Heart right ventricle (tissue), 16 donors: ENCODE results near the gene FHAD1. TPM values are rescaled to one million over a fixed set of nuclear protein-coding genes. Genes with fewer than 3 reads are reported as not detected.
A peak's percentile ranks its signal among the peaks of the same experiment; 100 is the strongest.

Experiments used
- ATAC-seq, 8 donors: fragments of 200-7000 bp; cut with Tn5 transposase; one replicate each; pipeline ENCODE4 v1.9.1; 2020; ENCODE audit warnings: mild to moderate bottlenecking in 8 of 8, moderate library complexity in 8 of 8, moderate number of reproducible peaks in 1 of 8
- DNase-seq, 2 donors: peaks; one replicate each; pipeline ENCODE4 v3.0.0-alpha.2; 2020
- H3K27ac ChIP-seq, 10 donors: fragments of 200-600 bp; sonication (generic) in 2 of 10; one replicate each; pipeline versions ENCODE4 v1.5.0 to v1.8.0; 2020 to 2022; ENCODE audit warnings: mild to moderate bottlenecking in 3 of 10
- H3K27me3 ChIP-seq, 7 donors: fragments of 200-600 bp; one replicate each; pipeline ENCODE4 v1.8.0; 2021 to 2022; ENCODE audit warnings: mild to moderate bottlenecking in 2 of 7
- H3K36me3 ChIP-seq, 9 donors: fragments of 200-600 bp; sonication (generic) in 1 of 9; one replicate each; pipeline versions ENCODE4 v1.5.0 to v1.8.0; 2020 to 2022; ENCODE audit warnings: mild to moderate bottlenecking in 2 of 9
- H3K4me1 ChIP-seq, 9 donors: fragments of 200-600 bp; sonication (generic) in 1 of 9; one replicate each; pipeline versions ENCODE4 v1.5.0 to v1.8.0; 2020 to 2022; ENCODE audit warnings: mild to moderate bottlenecking in 4 of 9
- H3K4me3 ChIP-seq, 10 donors: fragments of 200-600 bp; sonication (generic) in 2 of 10; one replicate each; pipeline versions ENCODE4 v1.5.0 to v1.8.0; 2020 to 2022; ENCODE audit warnings: mild to moderate bottlenecking in 7 of 10, moderate library complexity in 2 of 10
- H3K9me3 ChIP-seq, 11 donors: fragments of 200-600 bp in 10 of 11; sonication (generic) in 2 of 11; one replicate each; pipeline versions ENCODE4 v1.5.0 to v1.8.0; 2013 to 2022; ENCODE audit warnings: mild to moderate bottlenecking in 2 of 11, control low read depth in 1 of 11, moderate library complexity in 1 of 11
- CTCF ChIP-seq, 9 donors: fragments of 200-600 bp; sonication (generic) in 2 of 9; IDR thresholded peaks; one replicate each; pipeline versions ENCODE4 v1.5.0 to v1.8.0; 2021 to 2022; ENCODE audit warnings: antibody characterized with exemption in 9 of 9, mild to moderate bottlenecking in 5 of 9, moderate library complexity in 1 of 9
- WGBS, 2 donors: extraction: QIAGEN DNeasy Blood & Tissue Kit; methylation state at CpG; one replicate each; pipeline ENCODE4 v1.1.7; 2013; ENCODE audit warnings: inconsistent platforms in 1 of 2; 5-methylcytosine and 5-hydroxymethylcytosine counted together
- intact Hi-C, 10 donors: fragments of 100-400 bp; cut with DNase I; formaldehyde crosslinking; loops; one replicate each; pipeline versions ENCODE4 v1.11.1 to v1.14.2; 2022
- polyA plus RNA-seq, 2 donors: library from polyadenylated mRNA; stranded (reverse); fragments of 200-250 nt; gene quantifications; one replicate each; pipeline ENCODE4 v1.2.3, GENCODE V29; 2013
- total RNA-seq, 10 donors: library from RNA; stranded (reverse); fragmentation: NEBNext Ultra II Directional in 3 of 10; extraction: Animal tissue kit (Norgen Biotek cat#: 25700) in 3 of 10; gene quantifications; one replicate each; pipeline versions ENCODE4 v1.2.1 to v1.2.4, GENCODE V29; 2021 to 2023
- donor health status: Arrhythmogenic right ventricular cardiomyopathy.
- donor health status: ischemic (EF 13 %, LVEDD 7.1; RV severe dilation, severe dysfunction).
- donor health status: healthy with polysubstance abuse.
- donor health status: DM: no; HTN: yes; CAD: no.
- donor health status: DM: no; HTN: no; CAD: no.
- donor health status: ischemic (EF 25% LVEDD 6.9; RV normal size, moderate dysfunction).
- donor health status: ischemic (EF 25% LVEDD 5.7; RV mildly dilated, moderate dysfunction).
- donor health status: healthy.
- donor health status: DM: yes; HTN: yes; CAD: no.
- donor health status: Ischemic cardiomyopathy.
- donor health status: ischemic (EF 35%, LVEDD 5.7; RV mildly dilated, moderate dysfunction).
- donor health status: nonischemic (EF 11% LVEDD 7.7; RV severe dilation, severe dysfunction).
- donor health status: DM: yes; HTN: yes; CAD: no.
- donor health status: PGD.
- donor health status: ischemic (EF 29% LVEDD 5.4; RV normal size, mild dysfunction).
- donor health status: nonischemic (EF 23%, LVEDD 6.1; RV moderate dilation, normal function).

FHAD1 gene
- total and polyA plus RNA-seq, 12 donors, result 0.06 to 1.0 (median 0.12) TPM; not detected in 5

DNA sequence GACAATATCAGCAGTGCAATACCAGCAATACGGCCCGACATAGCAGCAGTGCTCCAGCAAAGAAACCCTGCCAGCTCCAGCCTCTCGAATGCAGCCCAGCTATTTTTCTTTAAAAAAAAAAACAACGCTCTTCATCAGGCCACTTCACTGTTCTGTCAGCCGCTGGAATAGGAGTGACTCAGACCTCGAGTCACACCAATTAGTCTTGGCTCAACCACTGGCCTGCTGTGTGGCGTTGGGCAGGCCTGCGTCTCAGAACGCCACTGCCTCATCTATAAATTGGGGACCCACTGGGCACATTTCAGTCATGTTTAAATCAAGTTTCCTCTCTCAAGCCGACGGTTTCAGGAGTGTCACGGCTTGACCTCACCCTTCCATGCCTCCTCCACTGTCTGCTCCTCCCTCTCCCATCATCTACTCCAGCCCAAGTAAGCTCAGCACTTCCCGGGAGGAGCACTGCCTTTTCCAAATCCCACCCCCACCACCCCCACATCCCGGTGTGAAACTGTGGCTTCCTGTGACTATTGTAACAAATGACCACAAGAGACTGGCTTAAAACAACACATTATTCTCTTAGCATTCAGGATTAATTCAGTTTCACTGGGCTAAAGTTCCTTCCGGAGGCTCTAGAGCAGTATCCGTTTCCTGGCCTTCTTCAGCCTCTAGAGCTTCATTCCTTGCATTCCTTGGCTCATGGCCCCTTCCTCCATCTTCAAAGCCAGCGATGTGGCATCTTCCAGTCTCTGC is 90.8 kb downstream of the FHAD1 start:
- intact Hi-C loops, result no loop called here
- ATAC-seq, result peak; percentile 67 to 90 (median 86)
- peak overlapping the region; percentile 54 to 89 (median 76) for H3K27ac ChIP-seq

DNA sequence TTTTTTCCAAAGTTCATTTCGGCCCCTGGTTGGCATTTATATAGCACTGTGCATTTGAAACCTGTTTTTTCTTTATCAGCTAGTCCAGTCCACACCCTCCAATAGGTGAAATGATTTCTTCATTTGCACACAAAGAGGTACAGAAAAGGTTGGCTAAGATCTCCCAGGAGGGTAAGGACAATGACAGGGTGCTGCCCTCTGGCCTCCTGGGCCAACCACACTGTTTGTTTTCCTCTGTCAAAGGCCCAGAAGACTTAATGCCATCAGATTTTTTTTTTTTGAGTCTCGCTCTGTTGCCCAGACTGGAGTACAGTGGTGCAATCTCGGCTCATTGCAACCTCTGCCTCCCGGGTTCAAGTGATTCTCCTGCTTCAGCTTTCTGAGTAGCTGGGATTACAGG is 92.5 kb downstream of the FHAD1 start:
- ATAC-seq (no peak), DNase-seq (no peak)
- Histone ChIP-seq H3K9me3 (no peaks in the 10 kb centered on the region), H3K4me3 (no peak overlapping the region), H3K36me3 (no peaks in the 10 kb centered on the region), H3K27ac (no peak overlapping the region), H3K4me1 (peaks cover 5 to 54% (median 34%) of the 10 kb centered on the region in 9 donors), H3K27me3 (peaks cover 0 to 1% (median 0%) of the 10 kb centered on the region in 7 donors)
- 95 to 98% methylated on average over 4 of the region's 4 CpGs for WGBS, 2 donors
- TF ChIP-seq CTCF (IDR thresholded peaks at IDR 0.05), result no peak
- intact Hi-C loops, result no loop called here

More for the DNA sequence above, 90.8 kb downstream of the FHAD1 start:
- 38 to 42% methylated on average over 17 of the region's 17 CpGs for WGBS, 2 donors
- no peak for TF ChIP-seq CTCF (IDR thresholded peaks at IDR 0.05)
- Histone ChIP-seq H3K4me1 (peaks cover 0 to 39% (median 19%) of the 10 kb centered on the region in 9 donors), H3K36me3 (no peaks in the 10 kb centered on the region), H3K9me3 (no peaks in the 10 kb centered on the region), H3K27me3 (peaks cover 0 to 3% (median 0%) of the 10 kb centered on the region in 7 donors), H3K4me3 (no peak overlapping the region)
- DNase-seq, result peak in 1 of 2 donors; percentile 63

DNA sequence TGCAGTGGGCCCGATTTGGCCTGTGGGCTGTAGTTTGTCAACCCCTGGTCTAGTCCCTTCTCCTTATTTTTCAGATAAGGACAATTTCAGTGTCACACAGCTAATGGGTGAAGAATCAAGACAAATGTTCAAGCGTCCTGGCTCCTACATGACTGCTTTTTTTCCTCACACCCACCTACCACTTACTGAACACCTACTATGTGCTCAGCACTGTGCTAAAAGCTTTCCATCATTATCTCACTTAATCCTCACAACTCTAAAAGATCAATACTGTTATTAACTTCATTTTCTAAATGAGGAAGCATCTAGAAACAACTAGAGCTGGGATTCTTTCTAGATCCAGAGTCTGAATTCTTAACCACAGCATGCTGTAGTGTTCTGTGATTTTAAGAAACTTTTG is 94.2 kb downstream of the FHAD1 start:
- ATAC-seq (no peak), DNase-seq (no peak)
- Histone ChIP-seq H3K9me3 (no peaks in the 10 kb centered on the region), H3K4me3 (no peak overlapping the region), H3K27ac (no peak overlapping the region), H3K4me1 (peaks cover 5 to 69% (median 39%) of the 10 kb centered on the region in 9 donors), H3K36me3 (no peaks in the 10 kb centered on the region), H3K27me3 (peaks cover 0 to 8% (median 0%) of the 10 kb centered on the region in 7 donors)
- 76 to 98% methylated on average over 2 of the region's 2 CpGs for WGBS, 2 donors
- no peak for TF ChIP-seq CTCF (IDR thresholded peaks at IDR 0.05)
- intact Hi-C loops, result loop anchor here in 2 of 10 donors (5.0 kb wide), 2 partner anchors 66 to 71 kb away; partner anchors contain the start of gene EFHD2 (in 1 of the 2)

GRCh38 chr1:15341634-15342407 is 94.8 kb downstream of the FHAD1 start:
- intact Hi-C loops, result loop anchor here in 2 of 10 donors (5.0 kb wide), 2 partner anchors 65 to 70 kb away; partner anchors contain the start of gene EFHD2 (in 1 of the 2)
- no peak for ATAC-seq
- H3K4me1 ChIP-seq, result peaks cover 5 to 72% (median 33%) of the 10 kb centered on the region in 9 donors

More at GRCh38 chr1:15341634-15342407, 94.8 kb downstream of the FHAD1 start:
- 89 to 91% methylated on average over 12 of the region's 12 CpGs for WGBS, 2 donors
- no peak for TF ChIP-seq CTCF (IDR thresholded peaks at IDR 0.05)
- H3K9me3 ChIP-seq, result no peaks in the 10 kb centered on the region
- no peak overlapping the region for H3K27ac ChIP-seq
- no peaks in the 10 kb centered on the region for H3K36me3 ChIP-seq
- no peak for DNase-seq
- no peak overlapping the region for H3K4me3 ChIP-seq
- H3K27me3 ChIP-seq, result peaks cover 0 to 8% (median 0%) of the 10 kb centered on the region in 7 donors
